Fibroblast of lung (primary cell): ENCODE results near the gene ASAP2. TPM values are rescaled to one million over a fixed set of nuclear protein-coding genes. Genes with fewer than 3 reads are reported as not detected.

Source experiments
- DNase-seq, 2 donors: peaks; one replicate each; pipeline versions ENCODE4 v3.0.0 to v3.0.0-alpha.2; 2010; ENCODE audit warnings: low read depth in 2 of 2
- H2AFZ ChIP-seq: 2 replicates; pipeline ENCODE4 v1.5.1; 2012; ENCODE audit warnings: low read length, control low read depth, inconsistent platforms
- H3K27ac ChIP-seq: 2 replicates; pipeline ENCODE4 v1.5.1; 2011; ENCODE audit warnings: low read length, control low read depth; ENCODE audit not compliant: insufficient read depth
- H3K27me3 ChIP-seq: 2 replicates; pipeline ENCODE4 v1.5.1; 2011; ENCODE audit warnings: mild to moderate bottlenecking, low read length; ENCODE audit not compliant: control insufficient read depth, insufficient read depth
- H3K36me3 ChIP-seq: 2 replicates; pipeline ENCODE4 v1.5.1; 2011; ENCODE audit warnings: low read length; ENCODE audit not compliant: control insufficient read depth, insufficient read depth
- H3K4me1 ChIP-seq: 2 replicates; pipeline ENCODE4 v1.5.1; 2011; ENCODE audit warnings: low read length; ENCODE audit not compliant: control insufficient read depth, insufficient read depth; ENCODE audit errors: extremely low read depth
- H3K4me2 ChIP-seq: 2 replicates; pipeline ENCODE4 v1.5.1; 2011; ENCODE audit warnings: low read length, control low read depth; ENCODE audit not compliant: insufficient read depth; ENCODE audit errors: extremely low read depth
- H3K4me3 ChIP-seq, 4 experiments: fragments of 200-600 bp in 1 of 4; sonication (generic) in 1 of 4; replicated peaks in 1 of 4; 2 replicates each; pipeline ENCODE4 v1.5.1; 2011 to 2016; ENCODE audit warnings: low read length in 4 of 4, low read depth in 3 of 4, mild to moderate bottlenecking in 3 of 4, control low read depth in 2 of 4, inconsistent platforms in 1 of 4, mixed read lengths in 1 of 4; ENCODE audit not compliant: insufficient read depth in 1 of 4; ENCODE audit errors: control extremely low read depth in 1 of 4
- H3K79me2 ChIP-seq: 2 replicates; pipeline ENCODE4 v1.5.1; 2012; ENCODE audit warnings: mild to moderate bottlenecking, low read length, inconsistent platforms; ENCODE audit not compliant: control insufficient read depth, insufficient read depth
- H3K9ac ChIP-seq: 2 replicates; pipeline ENCODE4 v1.5.1; 2011; ENCODE audit warnings: mild to moderate bottlenecking, low read length, control low read depth; ENCODE audit not compliant: insufficient read depth
- H3K9me3 ChIP-seq: 2 replicates; pipeline ENCODE4 v1.5.1; 2012; ENCODE audit warnings: low read depth, low read length; ENCODE audit not compliant: control insufficient read depth, insufficient read depth
- H4K20me1 ChIP-seq: 2 replicates; pipeline ENCODE4 v1.5.1; 2011; ENCODE audit warnings: low read length; ENCODE audit not compliant: control insufficient read depth, insufficient read depth; ENCODE audit errors: extremely low read depth
- EZH2 ChIP-seq: IDR thresholded peaks from 2 replicates; pipeline ENCODE4 v1.5.1; 2012; ENCODE audit warnings: low read length, control low read depth, mild to moderate bottlenecking; ENCODE audit errors: missing control alignments
- polyA plus RNA-seq, 2 donors: library from polyadenylated mRNA; depleted of rRNA in 1 of 2; stranded (reverse) in 1 of 2; unstranded in 1 of 2; fragments of >200 nt; gene quantifications; 2 replicates each; pipeline ENCODE4 v1.2.1, GENCODE V29; 2011 to 2012; ENCODE audit warnings: missing spikeins in 1 of 2
- total RNA-seq: library from RNA; depleted of rRNA; stranded (reverse); fragments of >200 nt; gene quantifications from 2 replicates; pipeline ENCODE4 v1.2.1, GENCODE V29; 2014
- TF ChIP-seq, protein P1 (sequence below), 2 donors: IDR thresholded peaks in 1 of 2; conservative IDR thresholded peaks in 1 of 2; 1 replicate in 1 of 2; 2 replicates in 1 of 2; pipeline ENCODE4 v1.5.1; 2011 to 2012; ENCODE audit warnings: low read length in 2 of 2, control low read depth in 1 of 2, inconsistent platforms in 1 of 2, low read depth in 1 of 2, mild to moderate bottlenecking in 1 of 2

ASAP2 gene
- total and polyA plus RNA-seq, 2 donors (not counting 1 experiment from before 2014, with no cell fraction given), result 19.2 to 19.9 TPM

DNA sequence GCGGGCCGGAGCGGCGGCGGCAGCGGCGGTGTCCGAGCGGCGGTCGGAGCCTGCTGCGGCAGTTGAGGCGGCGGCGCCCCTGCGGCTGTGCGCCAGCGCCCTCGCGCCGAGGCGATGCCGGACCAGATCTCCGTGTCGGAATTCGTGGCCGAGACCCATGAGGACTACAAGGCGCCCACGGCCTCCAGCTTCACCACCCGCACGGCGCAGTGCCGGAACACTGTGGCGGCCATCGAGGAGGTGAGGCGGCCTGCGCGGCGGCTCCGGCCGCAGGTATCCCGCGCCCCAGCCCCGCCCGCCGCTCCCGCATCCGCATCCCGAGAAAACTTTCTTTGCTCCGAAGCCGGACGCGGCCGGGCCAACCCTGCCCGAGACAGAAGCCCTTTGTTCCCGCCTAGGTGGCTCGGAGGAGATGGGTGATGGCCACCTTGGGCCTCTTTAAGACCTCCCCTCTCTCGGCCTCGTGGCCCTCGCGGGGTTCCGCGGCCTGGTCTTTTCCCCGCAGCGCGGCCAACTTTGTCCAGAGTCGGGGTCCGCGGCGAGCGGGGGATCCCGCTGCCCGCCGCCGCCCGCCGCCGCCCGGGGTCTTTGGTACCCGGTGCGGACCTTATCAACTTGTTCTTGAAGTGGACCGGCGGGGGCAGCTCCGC is 504 bp downstream of the ASAP2 start:
- peak overlapping the region; percentile 83 for H3K9ac ChIP-seq

GRCh38 chr2:9207641-9208311 is 1.2 kb downstream of the ASAP2 start:
- H3K4me1 ChIP-seq, result peaks cover 8% of the 10 kb centered on the region

More for the DNA sequence above, 504 bp downstream of the ASAP2 start:
- peak overlapping the region; percentile 68 for H2AFZ ChIP-seq
- H3K27me3 ChIP-seq, result no peaks in the 10 kb centered on the region
- TF ChIP-seq, protein P1, sequence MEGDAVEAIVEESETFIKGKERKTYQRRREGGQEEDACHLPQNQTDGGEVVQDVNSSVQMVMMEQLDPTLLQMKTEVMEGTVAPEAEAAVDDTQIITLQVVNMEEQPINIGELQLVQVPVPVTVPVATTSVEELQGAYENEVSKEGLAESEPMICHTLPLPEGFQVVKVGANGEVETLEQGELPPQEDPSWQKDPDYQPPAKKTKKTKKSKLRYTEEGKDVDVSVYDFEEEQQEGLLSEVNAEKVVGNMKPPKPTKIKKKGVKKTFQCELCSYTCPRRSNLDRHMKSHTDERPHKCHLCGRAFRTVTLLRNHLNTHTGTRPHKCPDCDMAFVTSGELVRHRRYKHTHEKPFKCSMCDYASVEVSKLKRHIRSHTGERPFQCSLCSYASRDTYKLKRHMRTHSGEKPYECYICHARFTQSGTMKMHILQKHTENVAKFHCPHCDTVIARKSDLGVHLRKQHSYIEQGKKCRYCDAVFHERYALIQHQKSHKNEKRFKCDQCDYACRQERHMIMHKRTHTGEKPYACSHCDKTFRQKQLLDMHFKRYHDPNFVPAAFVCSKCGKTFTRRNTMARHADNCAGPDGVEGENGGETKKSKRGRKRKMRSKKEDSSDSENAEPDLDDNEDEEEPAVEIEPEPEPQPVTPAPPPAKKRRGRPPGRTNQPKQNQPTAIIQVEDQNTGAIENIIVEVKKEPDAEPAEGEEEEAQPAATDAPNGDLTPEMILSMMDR (conservative IDR thresholded peaks at IDR 0.05 in 1 of 2, IDR thresholded peaks at IDR 0.05 in 1 of 2; ENCODE audit: low read depth in 1 of 2, low read length in 2 of 2), result no peak
- TF ChIP-seq EZH2, result no peak
- H3K27ac ChIP-seq, result peak overlapping the region; percentile 71
- no peaks in the 10 kb centered on the region for H3K9me3 ChIP-seq
- peak overlapping the region; percentile 96 for H3K4me2 ChIP-seq
- peak overlapping the region; percentile 69 to 92 (median 82) for H3K4me3 ChIP-seq
- H3K36me3 ChIP-seq, result no peaks in the 10 kb centered on the region
- no peaks in the 10 kb centered on the region for H4K20me1 ChIP-seq
- H3K79me2 ChIP-seq, result peaks cover 40% of the 10 kb centered on the region
- peak; percentile 29 for DNase-seq
- H3K4me1 ChIP-seq, result peaks cover 4% of the 10 kb centered on the region

DNA sequence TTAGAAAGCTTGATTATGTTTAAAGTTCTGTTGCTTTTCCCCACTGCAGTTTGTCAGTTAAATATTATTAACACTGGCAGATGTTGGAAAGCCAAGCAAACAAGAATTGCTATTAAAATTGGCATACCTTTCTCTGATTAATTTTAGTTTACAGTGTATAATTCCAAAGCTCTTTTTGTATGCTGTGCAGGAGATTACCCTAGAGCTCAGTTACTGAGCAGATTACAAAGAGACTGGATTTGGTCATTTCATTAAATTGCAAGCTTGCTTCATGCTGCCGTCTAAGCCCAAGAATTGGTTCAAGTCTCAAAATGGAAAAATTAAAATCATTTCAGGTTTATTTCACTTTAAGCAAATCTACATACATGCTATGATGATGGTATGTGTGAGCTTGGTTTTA is 2.3 kb downstream of the ASAP2 start:
- Histone ChIP-seq H3K27ac (no peak overlapping the region), H3K4me2 (peak overlapping the region; percentile 72), H3K27me3 (no peaks in the 10 kb centered on the region), H2AFZ (no peak overlapping the region), H3K4me1 (peaks cover 11% of the 10 kb centered on the region), H3K9ac (no peak overlapping the region), H3K36me3 (no peaks in the 10 kb centered on the region), H3K9me3 (no peaks in the 10 kb centered on the region), H3K79me2 (peaks cover 57% of the 10 kb centered on the region), H4K20me1 (no peaks in the 10 kb centered on the region), H3K4me3 (peak overlapping the region; percentile 44 to 90 (median 48))
- no peak for TF ChIP-seq EZH2
- TF ChIP-seq, protein P1 (conservative IDR thresholded peaks at IDR 0.05 in 1 of 2, IDR thresholded peaks at IDR 0.05 in 1 of 2; ENCODE audit: low read depth in 1 of 2, low read length in 2 of 2), result no peak
- no peak for DNase-seq

More at GRCh38 chr2:9207641-9208311, 1.2 kb downstream of the ASAP2 start:
- TF ChIP-seq EZH2, result no peak
- TF ChIP-seq, protein P1 (conservative IDR thresholded peaks at IDR 0.05 in 1 of 2, IDR thresholded peaks at IDR 0.05 in 1 of 2; ENCODE audit: low read depth in 1 of 2, low read length in 2 of 2), result no peak
- peak overlapping the region; percentile 34 for H3K27ac ChIP-seq
- no peak overlapping the region for H2AFZ ChIP-seq
- no peaks in the 10 kb centered on the region for H3K9me3 ChIP-seq
- H3K27me3 ChIP-seq, result no peaks in the 10 kb centered on the region
- H4K20me1 ChIP-seq, result no peaks in the 10 kb centered on the region
- DNase-seq, result no peak
- H3K4me3 ChIP-seq, result peak overlapping the region; percentile 76 to 92 (median 89)
- H3K9ac ChIP-seq, result peak overlapping the region; percentile 83
- H3K36me3 ChIP-seq, result no peaks in the 10 kb centered on the region
- H3K4me2 ChIP-seq, result peak overlapping the region; percentile 96
- H3K79me2 ChIP-seq, result peaks cover 46% of the 10 kb centered on the region
